Activated CD4-positive, alpha-beta T cell treated with anti-CD3 and anti-CD28 coated beads, Interleukin-2, amount 50 U/mL, for 16 hours (primary cell): ENCODE results near the gene PITPNM3.
"Not testable (repeated sequence)": the region's sequence is repeated elsewhere in the genome, so short reads cannot be mapped to it uniquely, and the experiment has no call there.

Experiments
- DNase-seq: peaks from one replicate; pipeline ENCODE4 v3.0.0-alpha.2; 2020

PITPNM3 gene

GRCh38 chr17:6556121-6557039, at the start of gene PITPNM3:
TSS of gene PITPNM3 (minus strand) at chr17:6556555. CDS start at chr17:6556406, 149 bp downstream.
- DNase-seq, result no peak

DNA sequence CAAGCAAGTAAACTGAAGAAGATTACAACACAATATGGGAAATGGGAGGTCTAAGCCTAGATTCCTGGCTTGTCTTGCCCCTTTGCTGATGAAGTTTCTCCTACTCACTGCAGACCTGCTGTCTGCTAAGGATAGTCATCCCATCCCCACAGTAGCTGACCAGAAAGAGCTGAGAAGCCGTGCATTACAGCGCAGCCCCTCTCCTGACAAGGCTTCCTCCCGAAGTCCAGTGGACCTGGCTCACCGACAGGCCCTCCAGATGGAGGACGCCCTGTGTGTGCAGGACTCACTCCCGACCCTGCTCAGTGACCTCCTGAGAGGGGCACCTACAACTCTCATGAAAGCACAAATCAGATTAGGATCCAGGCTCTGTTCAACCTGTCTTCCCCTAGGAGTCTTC, 48.8 kb upstream of the PITPNM3 start:
- DNase-seq, result no peak

GRCh38 chr17:6603744-6604325, 47.5 kb upstream of the PITPNM3 start:
- no peak for DNase-seq

DNA sequence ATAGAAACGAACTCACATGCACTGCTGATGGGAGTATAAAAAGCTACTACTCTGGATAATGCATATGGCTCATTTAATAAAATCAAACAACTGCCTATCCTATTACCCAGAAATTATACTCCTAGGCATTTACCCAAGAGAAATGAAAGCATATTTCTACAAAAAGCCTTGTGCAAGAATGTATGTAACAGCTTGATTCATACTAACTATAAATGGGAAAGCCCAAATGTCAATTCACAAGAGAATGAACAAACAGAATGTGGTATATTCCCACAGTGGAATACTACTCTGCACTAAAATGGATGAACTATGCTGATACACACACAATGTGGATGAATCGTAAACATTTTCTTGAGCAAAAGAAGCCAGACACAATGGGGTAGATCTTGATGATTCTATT, 45.8 kb upstream of the PITPNM3 start:
- no peak for DNase-seq

DNA sequence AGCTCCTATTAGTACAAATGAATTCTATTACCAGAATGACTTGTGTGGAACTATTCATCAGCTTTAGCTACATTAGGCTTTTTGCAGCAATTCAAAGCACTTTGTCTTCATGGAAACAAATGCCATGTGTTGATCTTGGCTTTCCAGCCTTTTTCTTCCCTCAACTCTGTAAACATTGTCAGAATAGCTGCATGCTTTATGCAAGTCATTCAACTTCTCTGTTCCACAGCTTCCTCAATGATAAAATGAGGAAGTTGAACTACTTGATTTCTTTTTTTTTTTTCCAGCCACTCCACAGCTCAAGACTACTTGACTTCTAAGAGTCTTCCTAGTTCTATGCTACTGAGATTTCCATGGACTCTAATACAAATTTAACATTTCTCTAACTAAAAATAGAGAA, 43.0 kb upstream of the PITPNM3 start:
- DNase-seq, result no peak

DNA sequence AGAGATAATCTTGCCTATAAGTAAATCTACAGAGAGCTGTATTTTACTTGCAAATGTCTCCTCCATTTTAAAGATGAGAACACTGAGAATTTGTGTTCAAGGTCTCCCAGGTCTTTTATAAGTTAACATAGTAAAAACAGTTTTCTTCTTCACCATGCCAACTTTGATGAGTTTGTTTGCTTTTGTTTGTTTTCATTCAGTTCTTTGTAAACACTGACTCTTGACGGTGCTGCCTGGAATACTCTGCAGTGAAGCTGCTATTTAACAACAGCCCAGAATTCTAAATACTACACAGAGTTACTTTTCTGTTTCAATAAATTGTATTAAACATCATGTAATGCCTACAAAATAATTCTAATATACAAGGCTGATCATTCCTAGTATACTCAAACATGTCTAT, 41.4 kb upstream of the PITPNM3 start:
- no peak for DNase-seq

GRCh38 chr17:6596941-6597340, 40.6 kb upstream of the PITPNM3 start:
- no peak for DNase-seq

GRCh38 chr17:6596511-6596910, 40.2 kb upstream of the PITPNM3 start:
- no peak for DNase-seq

DNA sequence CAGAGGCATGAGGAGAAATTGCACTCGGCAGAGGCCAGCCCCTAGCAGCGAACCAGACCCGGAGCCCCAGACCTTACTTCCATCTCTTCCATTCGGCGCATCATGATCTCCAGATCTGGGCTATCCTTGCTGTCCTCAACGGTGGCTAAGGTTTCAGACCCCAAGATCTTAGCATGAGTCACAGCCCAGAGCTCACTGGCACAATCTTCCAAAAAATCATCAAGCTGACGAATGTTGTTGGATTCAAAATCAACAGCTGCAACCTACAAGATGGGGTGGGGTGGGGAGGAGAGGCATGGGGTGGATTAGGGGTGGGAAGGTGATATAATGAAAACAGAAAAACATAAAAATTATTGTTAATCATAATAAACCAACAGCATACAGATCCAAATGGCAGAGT, 39.7 kb upstream of the PITPNM3 start:
- DNase-seq, result no peak

DNA sequence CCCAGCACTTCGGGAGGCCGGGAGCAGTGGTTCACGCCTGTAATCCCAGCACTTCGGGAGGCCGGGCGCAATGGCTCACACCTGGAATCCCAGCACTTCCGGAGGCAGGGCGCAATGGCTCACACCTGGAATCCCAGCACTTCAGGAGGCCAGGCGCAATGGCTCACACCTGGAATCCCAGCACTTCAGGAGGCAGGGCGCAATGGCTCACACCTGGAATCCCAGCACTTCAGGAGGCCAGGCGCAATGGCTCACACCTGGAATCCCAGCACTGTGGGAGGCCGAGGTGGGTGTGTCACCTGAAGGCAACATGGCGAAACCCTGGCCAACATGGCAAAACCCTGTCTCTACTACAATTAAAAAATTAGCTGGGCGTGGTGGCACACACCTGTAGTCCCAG, 37.0 kb upstream of the PITPNM3 start:
- not testable (repeated sequence) for DNase-seq

- DNase-seq, result no peak
These were observed 35.8 kb upstream of the PITPNM3 start for GRCh38 chr17:6592173-6592572.

GRCh38 chr17:6591599-6592158, 35.3 kb upstream of the PITPNM3 start:
- DNase-seq, result no peak

GRCh38 chr17:6589266-6589946, 33.1 kb upstream of the PITPNM3 start:
- no peak for DNase-seq

GRCh38 chr17:6588165-6588564, 31.8 kb upstream of the PITPNM3 start:
- DNase-seq, result no peak

DNA sequence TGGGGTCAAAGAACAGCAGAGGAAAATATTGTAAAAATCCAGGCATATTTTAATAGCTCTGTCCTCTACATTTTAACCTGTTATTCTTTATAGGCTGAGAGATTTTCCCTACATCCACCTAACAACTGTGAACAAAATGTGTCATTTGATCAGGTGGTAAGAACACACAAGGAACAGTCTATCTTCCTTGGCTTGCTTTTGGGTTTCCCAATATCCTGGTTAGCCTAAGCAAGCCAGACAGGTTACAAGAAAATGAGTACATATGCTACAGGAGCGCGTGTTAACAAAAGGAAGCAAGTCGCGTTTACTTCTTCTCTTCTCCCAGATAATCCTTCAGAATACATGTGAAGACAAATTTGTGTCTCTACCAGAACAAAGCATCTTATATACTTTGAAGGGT, 31.0 kb upstream of the PITPNM3 start:
- no peak for DNase-seq

- no peak for DNase-seq
These were observed 27.1 kb upstream of the PITPNM3 start for GRCh38 chr17:6583411-6583810.

DNA sequence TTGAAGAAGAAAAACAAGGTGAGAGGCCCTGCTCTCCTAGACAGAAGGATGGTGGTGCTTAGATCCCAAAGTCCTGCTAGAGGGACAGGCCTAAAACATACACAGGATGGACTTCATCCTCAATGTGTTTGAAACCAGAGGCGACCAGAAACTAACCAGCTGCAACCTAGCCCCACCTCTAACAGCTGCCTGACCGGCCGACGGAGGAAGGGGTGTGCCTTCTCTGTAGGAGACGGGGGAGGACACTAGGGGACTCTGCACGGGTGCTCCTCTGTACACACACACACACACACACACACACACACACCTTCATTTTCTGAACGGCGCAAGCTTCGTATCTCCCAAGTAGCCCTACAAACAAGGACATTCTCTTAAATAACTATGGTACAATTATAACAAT, 24.3 kb upstream of the PITPNM3 start:
- no peak for DNase-seq

DNA sequence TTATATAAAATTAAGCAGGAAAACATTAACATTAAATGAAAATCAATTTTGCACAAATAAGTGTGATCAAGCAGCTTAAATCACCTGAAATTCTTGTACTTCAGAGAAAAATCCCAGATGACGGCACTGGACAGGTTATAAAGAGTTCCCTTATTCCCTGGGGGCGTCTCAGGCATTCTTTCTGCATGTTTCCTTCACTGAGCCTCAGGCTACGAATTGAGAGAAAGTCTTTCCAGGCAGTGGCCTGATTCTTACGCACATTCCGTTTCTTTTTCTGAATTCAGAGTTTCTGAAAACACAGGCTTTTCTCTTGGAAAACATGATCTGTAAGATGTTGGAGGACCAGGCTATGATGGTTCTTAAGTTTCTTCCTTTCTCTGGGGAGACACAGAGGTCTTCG, 22.1 kb upstream of the PITPNM3 start:
- no peak for DNase-seq

GRCh38 chr17:6577686-6578263, 21.4 kb upstream of the PITPNM3 start:
- DNase-seq, result no peak

DNA sequence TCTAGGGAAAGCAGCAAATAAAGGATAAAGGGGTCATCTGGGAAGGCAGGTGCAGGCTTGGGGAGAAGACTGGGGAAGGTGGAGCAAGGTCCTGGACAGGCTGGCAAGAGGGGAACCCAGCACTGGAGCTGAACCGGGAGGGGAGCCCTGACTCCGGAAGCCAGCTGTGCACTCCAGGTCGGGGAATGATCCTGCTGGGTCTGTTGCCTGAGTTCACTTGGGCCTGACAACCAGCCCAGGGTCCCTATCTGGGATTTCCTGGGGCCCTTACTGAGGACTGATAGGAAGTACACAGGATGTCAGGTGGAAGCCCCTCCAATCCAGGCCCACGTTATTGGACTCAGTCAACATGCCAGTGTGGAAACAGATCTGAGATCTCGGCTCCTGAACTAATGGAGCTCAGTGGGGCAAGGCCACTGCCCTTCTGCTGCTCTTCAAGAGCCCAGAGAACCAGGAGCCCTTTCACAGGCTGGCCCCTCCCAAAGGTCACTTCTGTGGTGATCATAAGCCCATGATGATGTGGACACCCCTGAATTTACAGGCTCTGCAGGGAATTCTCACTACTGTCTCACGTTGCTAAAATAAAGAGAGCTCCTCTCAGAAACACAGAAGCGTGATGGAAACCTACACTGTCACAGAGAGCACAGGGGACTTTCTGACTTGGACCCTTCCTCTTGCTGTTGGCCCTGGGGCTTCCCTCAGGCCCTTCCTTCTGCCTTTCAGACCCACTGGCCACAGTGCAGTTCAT, 19.9 kb upstream of the PITPNM3 start:
- DNase-seq, result no peak

DNA sequence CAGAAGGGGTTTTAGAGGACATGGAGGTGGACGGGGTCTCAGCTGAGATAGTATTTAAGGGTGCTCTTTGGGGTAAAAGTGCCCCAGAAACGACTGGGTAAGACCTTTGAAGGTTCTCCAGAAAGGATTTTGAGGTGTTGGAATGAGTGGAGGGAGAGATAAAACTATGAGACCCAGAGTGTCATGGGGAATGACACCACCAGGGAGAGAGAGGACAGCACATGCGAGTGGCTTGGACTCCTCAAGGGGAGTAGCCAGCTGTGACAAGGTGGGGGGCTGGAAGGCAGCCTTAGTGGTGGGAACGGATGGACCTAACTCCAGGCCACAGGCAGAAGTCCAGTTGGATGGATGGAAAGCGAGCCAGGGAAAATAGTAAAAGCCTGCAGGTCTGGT, 19.2 kb upstream of the PITPNM3 start:
- DNase-seq, result no peak
